Ureter (tissue), 1 donor: ENCODE results near the gene CREB5. TPM values are rescaled to one million over a fixed set of nuclear protein-coding genes. Genes with fewer than 3 reads are reported as not detected.

Experiments used
- DNase-seq: peaks from one replicate; pipeline ENCODE4 v3.0.0-alpha.2; 2020; ENCODE audit warnings: low spot score
- total RNA-seq: library from RNA; stranded (reverse); gene quantifications from one replicate; pipeline ENCODE4 v1.2.4, GENCODE V29; 2023
- donor health status: DM: yes; HTN: yes; CAD: no.

The CREB5 gene
- total RNA-seq, 1 donor from 2014 or later = 10.6 TPM

DNA sequence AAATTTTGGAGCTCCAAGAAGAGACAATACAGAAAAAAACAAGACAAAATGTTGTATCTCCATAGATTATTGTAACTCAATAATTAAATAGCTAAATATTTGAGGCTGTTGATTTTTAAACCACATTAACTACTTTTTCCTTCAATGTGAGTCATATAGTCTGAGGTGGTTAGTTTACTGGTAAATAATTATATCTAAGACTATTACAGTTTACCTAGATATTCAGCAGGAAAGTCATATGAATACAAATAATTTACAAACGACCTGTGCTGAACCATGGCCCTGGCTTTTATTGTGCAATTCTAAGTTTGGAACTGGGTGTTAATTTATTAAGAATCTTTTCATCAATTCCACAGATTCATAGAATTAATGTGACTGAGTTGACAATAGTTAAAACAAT lies 22.2 kb downstream of the CREB5 start:
- no peak for DNase-seq

DNA sequence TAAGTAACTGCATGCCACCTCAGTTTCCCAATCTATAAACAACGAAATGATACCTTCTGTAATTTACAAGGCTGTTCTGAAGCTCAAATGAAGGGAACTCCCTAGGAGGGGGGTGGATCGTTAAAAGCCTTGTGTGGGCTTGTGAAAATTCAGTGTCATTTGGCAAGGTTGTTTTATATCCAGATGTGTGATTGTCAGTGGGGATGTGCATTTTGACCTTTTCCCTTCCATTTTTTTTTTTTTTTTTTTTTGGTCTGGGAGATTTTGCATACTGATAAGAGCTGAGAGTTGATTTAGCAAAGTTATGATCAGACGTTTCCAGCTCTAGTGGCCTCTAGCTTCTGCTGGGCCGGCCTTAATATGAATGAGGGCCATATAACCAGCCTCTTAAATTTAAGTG lies 22.8 kb downstream of the CREB5 start:
- DNase-seq = no peak

DNA sequence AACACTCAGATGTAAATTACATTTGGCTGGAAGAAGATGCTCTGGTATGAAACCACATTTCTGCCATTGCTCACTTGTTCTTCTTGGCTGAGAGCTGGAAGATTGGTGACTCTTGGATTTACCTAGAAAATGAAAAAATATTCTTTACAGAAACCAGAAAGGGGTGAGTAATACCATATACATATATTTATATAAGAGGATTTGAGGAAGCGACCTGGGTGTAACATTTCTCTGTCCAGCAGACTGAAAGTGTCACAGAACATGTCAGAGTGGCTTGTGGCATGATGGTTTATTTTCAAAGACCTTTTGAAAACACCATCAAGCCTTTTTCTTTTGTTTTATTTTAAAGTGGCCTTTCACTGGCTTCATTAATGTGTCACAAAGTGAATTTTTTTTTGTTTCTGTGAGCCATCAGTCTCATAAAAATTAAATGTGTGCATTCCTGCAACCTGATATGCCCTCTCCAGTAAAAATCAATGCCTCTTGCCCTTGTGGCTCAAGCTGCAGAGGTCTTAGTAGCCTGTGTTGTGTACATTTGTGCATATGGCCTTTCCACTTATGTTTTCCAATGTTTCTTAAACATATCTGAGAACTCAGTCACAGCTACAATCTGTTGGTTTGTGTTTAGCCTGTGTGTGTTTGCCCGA lies 23.5 kb downstream of the CREB5 start:
- no peak for DNase-seq

DNA sequence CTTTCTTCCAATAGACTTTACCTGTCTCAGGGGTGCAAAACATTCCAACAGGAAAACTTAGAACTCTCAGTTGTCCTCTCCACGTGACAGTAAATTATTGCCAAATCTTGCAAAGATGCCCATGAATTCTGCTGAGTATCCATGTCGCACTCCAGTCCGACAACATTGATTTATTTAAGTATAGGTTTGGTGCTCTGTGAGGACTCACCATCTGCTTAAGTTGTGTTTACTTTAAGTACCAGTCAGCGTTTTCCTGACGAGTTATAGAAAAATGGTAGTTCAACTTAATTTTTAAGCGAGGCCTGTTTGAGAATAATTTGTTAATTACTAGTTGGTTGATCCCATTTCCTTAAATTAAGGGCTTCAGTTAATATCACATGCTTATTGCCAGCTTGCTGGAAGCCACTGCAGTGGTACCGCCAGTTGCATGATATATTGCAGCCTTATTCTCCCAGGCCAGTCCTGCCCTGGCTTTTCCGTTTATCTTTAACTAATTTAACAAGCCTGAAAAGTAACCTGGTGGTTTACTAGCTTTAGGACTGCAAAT lies 27.8 kb downstream of the CREB5 start:
- no peak for DNase-seq

DNA sequence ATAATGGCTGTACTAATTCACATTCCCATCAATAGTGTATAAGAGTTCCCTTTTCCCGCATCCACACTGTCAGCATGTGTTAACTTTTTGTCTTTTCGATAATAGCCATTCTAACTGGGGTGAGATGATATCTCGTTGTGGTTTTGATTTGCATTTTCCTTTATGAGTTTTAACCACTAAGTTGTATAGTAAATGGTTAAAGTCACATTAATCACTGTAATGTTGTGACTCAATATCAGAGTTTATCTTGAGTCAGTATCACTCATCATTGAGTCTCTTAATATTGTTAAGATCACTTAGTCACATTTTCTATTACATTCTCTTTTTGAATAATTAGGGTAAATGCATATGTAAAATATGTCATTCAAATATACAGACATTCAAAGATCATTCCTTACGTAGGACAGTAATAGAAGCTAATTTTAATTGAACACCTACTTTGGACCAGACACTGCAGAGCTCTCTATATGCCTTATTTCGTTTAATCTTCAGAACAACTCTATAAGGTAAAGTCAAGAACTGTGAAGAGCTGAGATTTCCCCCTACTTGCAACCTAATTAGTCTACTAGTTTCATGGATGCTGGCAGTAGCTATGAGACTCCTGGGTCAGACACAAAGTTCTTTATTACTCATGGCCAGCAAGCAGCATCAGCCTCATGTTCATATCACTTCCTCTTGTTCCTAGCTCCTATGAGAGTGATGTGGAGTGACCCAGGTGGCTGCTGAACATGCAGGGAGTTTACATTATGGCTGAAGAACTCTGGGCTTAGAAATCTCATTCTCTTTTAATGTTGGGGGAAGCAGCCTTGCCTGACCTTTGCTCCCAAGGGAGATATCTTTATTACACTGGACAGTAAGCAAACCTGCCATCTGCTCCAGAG lies 30.5 kb downstream of the CREB5 start:
- no peak for DNase-seq

DNA sequence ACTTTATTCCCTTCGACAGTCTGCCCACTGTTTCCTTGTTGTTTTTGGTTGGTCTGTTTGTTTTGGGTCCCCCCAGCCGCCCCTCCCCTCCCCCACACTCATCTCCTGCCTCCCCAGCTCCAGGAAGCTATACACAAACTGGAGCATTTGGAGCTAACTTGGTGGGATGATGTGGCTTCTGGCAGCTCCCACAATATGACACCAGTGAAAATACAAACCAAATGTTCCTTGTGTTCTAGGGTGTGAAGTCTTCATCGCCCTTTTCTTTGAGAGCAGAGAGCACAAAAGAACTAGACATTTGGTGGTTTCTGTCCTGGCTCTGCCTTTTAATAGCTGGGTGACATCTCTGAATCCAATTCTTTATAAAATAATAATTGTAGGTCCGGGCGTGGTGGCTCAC lies 33.8 kb downstream of the CREB5 start:
- no peak for DNase-seq

DNA sequence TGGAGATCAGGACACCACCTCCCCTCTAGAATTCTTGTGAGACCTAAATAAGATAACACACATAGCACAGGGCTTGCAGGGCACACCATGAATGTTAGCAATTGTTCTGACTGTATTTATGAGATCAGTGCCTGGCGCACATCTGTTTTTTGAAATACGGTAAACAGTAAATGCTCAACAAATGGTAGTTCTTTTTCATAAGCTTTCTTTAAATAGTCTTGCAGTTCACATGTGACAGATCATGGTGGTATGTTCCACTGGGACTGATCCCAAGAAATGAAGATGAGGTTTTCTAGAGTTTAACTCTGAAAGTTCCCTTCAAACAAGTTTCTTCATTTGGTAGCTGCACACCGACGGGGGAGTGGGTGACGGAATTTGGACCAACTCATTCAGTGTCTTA lies 34.8 kb downstream of the CREB5 start:
- DNase-seq = no peak

DNA sequence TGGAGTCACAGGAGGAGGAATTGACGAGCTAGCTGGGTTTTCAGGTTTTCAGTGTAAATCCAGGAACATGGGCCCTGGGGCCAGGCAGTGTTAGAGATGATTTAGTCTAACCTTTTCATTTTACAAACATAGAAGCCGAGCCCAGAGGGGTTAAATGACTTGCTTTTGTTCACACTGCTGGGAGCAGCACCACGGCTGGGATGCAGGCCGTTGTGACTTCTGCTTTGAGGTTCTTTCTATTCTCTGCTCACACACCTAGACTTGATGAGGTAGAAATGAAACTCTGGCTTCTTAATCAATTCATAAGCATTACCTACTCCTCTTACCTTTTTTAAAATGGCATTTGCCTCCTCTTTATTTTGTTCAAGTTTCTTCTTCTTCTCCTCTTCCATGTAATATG lies 36.4 kb downstream of the CREB5 start:
- no peak for DNase-seq

DNA sequence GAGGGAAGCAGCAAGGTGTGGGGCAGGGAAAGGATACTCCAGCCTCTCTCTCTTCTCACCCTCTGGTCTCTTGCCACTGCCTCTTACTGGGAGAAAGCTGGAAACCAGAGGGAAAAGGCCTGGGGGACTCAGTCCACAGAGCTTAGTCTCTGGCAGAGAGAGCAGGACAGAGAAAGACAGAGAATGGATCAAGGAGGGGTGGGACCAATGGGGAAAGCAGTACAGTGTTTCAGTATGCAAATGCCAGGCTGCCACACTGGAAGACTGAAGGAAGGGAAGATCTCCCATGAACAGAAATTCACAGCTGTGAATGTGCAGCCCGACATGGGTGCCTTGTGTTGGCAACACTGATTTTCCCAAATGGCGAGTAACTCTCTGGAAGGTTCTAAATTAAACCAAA lies 40.4 kb downstream of the CREB5 start:
- no peak for DNase-seq

DNA sequence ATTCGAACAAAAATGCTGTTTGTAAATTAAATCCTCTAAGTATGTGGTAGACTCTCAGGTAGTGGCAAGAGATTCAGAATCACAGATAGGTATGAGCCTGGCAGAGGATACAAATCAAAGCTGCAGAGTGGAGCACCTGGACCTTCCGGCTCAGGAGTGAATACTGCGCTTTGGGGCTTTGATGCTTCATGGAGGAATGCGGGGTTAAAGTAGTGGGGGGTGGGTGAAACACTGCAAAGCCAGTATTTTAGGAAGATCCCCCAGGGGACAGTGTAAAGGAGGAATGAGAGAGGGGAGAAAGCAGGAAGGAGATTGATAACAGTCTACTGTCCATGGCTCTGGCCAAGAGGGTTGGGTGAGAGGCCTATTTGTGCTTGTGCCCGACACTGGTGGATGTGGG lies 43.2 kb downstream of the CREB5 start:
- no peak for DNase-seq

DNA sequence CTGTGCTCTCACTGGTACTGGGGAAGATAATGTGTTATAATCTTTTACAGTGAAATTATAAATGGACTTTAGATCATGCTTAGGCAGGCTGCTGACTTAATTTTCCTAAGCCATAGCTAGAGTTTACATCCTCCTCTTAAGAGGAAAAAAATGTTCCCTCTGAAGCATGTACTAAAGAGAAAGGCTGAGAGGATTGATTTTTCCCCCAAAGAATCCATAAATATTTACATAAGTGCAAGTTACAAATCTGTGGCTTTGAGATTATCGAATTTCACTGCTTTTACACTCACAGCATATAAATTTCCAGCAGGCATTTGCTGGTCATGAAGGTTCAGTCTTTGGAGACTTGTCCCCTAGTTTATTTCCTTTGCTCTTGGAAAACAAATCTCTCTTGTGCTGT lies 43.7 kb downstream of the CREB5 start:
- DNase-seq = no peak

DNA sequence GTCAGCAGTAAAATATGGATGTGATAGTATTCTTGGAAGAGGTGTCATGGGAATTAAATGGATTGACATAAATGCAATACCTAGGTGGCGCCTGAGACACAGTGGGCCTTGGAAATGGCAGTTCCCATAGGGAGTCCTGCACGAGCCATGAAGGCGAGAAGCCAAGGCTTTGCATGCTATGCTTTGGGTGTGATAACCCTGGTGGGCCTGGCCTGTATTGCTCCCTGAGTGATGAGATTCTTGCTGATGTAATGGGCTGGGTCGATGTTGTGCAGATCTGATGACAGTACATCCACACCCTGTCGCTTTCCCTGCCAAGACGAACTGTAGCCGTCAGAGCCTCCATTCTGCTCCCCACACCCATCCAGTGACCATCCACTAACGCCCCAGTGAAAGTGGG lies 46.4 kb downstream of the CREB5 start:
- DNase-seq = no peak

DNA sequence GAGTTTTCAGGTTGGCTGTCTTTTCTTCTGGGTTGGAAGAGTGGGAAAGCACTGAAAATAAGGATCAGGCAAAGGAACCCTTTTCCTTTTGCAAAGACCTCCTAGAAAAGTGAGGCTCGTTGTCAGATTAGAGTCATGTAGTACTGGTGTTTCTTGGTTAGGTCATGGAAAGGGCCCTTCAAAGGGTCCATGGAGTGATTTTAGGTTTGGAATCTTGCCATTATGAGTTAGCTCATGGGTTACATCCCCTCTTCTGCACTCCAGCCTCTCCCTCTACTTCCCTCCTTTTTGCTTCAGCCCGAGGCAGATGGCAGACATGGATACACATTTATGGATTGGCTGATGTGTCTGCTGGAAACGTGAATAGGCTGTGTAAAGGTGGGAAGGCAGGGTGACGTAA lies 47.0 kb downstream of the CREB5 start:
- no peak for DNase-seq

DNA sequence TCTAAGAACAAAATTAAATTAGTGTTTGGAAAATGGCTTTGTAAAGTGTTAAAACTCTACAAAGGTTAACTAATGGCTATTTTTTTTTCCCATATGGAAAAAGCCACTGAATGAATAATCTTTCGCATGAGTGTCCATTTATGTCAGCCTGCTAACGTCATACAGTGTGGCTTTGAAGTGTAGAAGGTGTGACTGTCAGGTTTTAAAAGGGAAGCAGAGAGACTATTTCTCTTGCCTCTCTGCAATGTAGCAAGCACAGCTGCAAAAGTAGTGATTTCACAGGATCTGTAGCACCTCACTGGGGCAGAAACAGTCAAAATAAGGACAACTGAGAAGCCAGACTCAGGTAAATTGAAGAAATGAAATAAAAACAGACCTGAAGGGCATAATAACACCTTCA lies 53.4 kb downstream of the CREB5 start:
- DNase-seq = no peak

DNA sequence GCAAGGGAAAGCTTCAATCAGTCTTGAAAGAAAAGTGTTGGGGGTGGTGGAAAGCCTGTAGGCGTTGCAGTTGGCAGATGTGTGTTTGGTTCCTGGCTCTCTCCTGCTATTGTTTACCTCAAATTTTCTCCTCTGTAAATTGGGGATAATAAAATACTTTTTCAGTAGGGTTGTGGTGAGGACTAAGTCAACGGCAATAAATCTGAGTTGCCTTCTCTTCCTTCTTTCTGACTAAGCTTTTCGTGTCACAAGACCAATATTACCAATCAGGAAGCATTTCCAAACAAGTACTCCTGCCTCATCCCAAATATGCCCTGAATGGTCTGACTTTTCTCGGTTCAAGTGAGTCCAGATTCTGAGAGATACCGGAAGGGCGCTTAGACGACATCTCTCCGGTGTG lies 54.0 kb downstream of the CREB5 start:
- DNase-seq = no peak

DNA sequence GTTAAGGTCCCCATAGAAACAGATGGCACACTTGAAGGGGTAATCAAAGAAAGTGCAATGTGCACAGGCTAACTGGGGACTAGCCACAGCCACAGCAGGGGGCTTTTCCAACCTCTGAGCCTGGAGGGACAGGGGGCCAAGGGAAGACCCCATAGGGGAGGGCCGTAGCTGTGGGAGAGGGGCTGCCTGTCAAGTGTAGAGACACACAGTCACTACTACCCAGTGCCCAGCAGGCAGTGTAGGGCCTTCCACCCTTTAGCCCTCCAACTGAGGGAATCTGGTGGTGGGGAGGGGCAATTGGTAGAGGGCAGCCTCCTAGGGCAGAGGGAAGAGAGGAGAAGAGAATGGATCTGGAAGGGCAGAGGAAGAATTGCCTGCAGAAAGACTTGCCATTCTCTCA lies 54.6 kb downstream of the CREB5 start:
- DNase-seq = no peak

DNA sequence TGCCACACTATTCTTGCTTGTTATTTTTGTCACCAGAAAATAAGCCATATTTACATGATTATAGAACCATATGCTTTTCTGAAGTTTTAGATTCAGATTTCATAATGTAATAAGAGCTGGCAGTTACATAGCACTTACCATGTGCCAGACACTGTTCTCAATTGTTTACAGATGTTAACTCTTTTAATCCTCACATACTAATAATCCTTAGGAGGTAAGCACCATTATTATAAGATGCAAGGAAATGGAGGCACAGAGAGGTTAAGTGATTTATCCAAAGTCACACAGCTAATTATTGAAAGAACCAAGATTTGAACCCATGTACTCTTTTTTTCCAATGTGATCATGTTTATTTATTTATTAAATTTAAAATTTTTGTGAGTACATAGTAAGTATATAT lies 57.2 kb downstream of the CREB5 start:
- DNase-seq = no peak

DNA sequence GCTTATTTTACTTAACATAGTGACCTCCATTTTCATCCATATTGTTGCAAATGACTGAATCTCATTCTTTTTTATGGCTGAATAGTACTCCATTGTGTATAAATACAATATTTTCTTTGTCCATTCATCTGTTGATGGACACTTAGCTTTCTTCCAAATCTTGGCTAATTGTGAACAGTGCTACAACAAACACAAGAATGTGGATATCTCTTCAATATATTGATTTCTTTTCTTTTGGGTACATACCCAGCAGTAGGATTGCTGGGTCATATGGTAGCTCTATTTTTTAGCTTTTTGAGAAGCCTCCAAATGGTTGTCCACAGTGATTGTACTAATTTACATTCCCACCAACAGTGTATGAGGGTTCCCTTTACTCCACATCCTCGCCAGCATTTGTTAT lies 58.0 kb downstream of the CREB5 start:
- no peak for DNase-seq

DNA sequence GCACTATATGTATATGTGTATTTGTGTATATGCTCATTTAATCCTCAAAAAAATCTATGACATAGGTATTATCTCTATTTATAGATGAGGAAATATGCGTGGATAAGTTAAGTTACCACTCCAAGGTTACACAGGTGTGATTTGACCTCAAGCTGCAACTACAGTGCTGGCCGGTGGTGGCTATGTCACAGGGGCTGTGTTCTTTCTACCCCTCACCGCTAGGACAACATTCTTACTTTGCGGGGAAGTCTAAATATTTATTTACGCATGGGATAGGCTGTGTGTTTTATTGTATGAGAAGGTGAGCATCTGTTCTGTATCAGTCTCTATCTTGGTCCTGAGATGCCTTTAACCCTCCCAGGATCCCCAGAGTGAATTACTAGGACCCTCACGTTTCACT lies 60.0 kb downstream of the CREB5 start:
- no peak for DNase-seq

DNA sequence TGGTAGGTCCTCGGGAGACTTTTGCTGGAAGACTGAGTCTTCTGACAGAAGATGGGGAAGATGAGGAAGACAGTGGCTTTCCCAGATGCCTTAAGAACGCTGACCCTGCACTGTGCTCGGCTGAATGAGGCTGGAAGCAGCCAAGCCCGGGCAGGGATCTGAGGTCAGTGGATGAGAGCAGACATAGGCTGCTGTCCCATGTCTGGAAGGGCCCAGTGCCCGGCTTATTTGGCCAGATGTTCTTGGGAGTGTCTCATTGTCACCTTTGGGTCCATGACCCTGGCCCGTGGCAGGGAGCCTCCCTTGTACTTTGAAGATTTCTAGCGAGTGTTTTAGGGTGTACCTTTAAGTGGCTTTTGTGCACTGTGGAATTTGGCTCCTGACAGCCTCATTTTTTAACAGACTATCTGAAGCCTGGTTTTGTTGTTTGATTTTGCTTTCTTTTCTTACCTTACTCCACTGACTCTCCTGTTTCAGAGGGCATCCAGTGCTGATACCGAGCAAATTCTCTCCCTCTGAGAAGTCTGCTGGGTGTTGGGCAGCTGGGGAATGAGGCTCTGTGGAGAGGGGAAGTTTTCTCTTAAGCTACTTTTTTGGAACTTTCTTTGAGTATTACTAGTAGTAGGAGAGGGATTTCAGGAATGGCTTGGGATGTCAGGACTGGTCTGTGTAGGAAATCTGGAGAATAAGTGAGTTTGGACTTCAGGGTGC lies 61.4 kb downstream of the CREB5 start:
- no peak for DNase-seq

DNA sequence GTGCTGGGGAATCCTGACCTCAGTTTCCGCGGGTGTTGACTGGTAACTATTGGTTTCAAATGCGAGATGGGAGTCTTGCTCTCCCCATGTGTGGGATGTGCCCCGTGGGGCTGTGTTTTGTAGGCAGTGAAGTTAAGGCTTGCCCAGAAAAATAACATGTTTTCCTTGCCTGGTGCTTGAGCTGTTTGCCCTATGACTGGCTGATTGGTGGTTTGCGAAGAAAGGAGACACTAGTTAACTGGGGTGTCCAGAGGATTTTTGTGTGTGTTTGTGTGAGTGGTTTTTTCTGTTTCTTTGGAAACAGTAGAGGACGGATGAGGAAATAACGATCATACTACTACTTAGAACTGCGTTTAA lies 61.9 kb downstream of the CREB5 start:
- DNase-seq = no peak

DNA sequence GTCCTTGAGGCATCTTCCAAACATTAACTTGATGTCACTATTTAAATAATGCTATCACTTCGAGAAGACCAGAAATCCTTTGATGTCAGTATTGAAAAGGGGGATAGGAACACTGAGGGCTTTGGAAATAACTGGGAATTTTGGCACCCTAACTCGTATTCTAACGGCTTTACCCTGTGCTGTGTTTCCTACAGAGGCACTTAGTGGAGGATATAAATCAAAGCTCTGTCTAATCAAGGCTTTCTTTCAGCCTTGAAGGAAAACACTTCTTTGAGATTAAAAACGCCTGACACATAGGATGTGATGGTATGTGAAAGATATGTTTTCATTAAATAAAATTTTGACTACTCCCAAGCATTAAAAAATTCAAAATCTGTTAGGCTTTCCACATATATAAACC lies 62.3 kb downstream of the CREB5 start:
- no peak for DNase-seq

DNA sequence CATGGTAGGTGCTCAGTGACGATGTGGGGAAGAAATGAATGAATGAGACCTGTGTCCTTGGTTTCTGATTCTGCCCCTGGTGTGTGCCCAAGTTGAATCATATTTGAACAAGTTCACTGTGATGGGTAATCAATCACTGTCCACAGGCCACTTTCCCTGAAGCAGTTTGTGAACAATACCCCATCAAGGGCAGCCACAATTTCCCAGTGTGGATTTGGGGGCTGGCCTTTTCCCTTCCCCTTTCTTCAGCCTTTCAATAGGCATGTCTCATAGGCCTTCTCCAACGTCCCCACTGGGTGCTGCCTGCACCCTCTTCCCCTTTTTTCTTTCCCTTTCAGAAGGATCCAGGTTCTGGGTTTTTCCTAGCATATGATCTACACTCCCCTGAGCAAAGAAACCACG lies 64.7 kb downstream of the CREB5 start:
- no peak for DNase-seq
